ENCODE data around the gene HSF5.
"Not testable (repeated sequence)": the region's sequence is repeated elsewhere in the genome, so short reads cannot be mapped to it uniquely, and the experiment has no call there.

Gene HSF5

GRCh38 chr17:58501451-58501850 is 13.2 kb upstream of the HSF5 start:
- Histone ChIP-seq H3K36me3 (ENCODE audit: insufficient read depth, low read length) (peaks cover 53% of the 10 kb centered on the region), H3K27me3 (ENCODE audit: control insufficient read depth, insufficient read depth, low read length) (no peaks in the 10 kb centered on the region), H3K9ac (ENCODE audit: low read depth, low read length) (no peak overlapping the region), H3K4me3 (ENCODE audit: low read length) (no peak overlapping the region), H3K9me3 (replicated peaks; ENCODE audit: low read length) (no peaks in the 10 kb centered on the region), H3K4me2 (ENCODE audit: low read length) (no peak overlapping the region), H3K4me1 (ENCODE audit: control insufficient read depth, insufficient read depth, low read length) (no peaks in the 10 kb centered on the region)

- Histone ChIP-seq H3K4me3 (ENCODE audit: low read length) (no peak overlapping the region), H3K9me3 (replicated peaks; ENCODE audit: low read length) (no peaks in the 10 kb centered on the region), H3K36me3 (ENCODE audit: insufficient read depth, low read length) (peaks cover 53% of the 10 kb centered on the region), H3K9ac (ENCODE audit: low read depth, low read length) (no peak overlapping the region), H3K27me3 (ENCODE audit: control insufficient read depth, insufficient read depth, low read length) (no peaks in the 10 kb centered on the region), H3K4me2 (ENCODE audit: low read length) (no peak overlapping the region), H3K4me1 (ENCODE audit: control insufficient read depth, insufficient read depth, low read length) (no peaks in the 10 kb centered on the region)
Observed at GRCh38 chr17:58498177-58498828, 10.1 kb upstream of the HSF5 start.

- H3K4me1 ChIP-seq (ENCODE audit: control insufficient read depth, insufficient read depth, low read length): no peaks in the 10 kb centered on the region
- H3K36me3 ChIP-seq (ENCODE audit: insufficient read depth, low read length): peaks cover 65% of the 10 kb centered on the region
- no peaks in the 10 kb centered on the region for H3K27me3 ChIP-seq (ENCODE audit: control insufficient read depth, insufficient read depth, low read length)
- no peak overlapping the region for H3K4me3 ChIP-seq (ENCODE audit: low read length)
- no peak overlapping the region for H3K4me2 ChIP-seq (ENCODE audit: low read length)
- no peak overlapping the region for H3K9ac ChIP-seq (ENCODE audit: low read depth, low read length)
- H3K9me3 ChIP-seq (replicated peaks; ENCODE audit: low read length): no peaks in the 10 kb centered on the region
Observed at GRCh38 chr17:58493506-58493905, 5.3 kb upstream of the HSF5 start.

GRCh38 chr17:58492238-58493121 is 4.3 kb upstream of the HSF5 start:
- Histone ChIP-seq H3K4me2 (ENCODE audit: low read length) (no peak overlapping the region), H3K36me3 (ENCODE audit: insufficient read depth, low read length) (peaks cover 59% of the 10 kb centered on the region), H3K4me1 (ENCODE audit: control insufficient read depth, insufficient read depth, low read length) (no peaks in the 10 kb centered on the region), H3K4me3 (ENCODE audit: low read length) (no peak overlapping the region), H3K27me3 (ENCODE audit: control insufficient read depth, insufficient read depth, low read length) (no peaks in the 10 kb centered on the region), H3K9ac (ENCODE audit: low read depth, low read length) (no peak overlapping the region), H3K9me3 (replicated peaks; ENCODE audit: low read length) (no peaks in the 10 kb centered on the region)

GRCh38 chr17:58491510-58492045 is 3.4 kb upstream of the HSF5 start:
- Histone ChIP-seq H3K9ac (ENCODE audit: low read depth, low read length) (no peak overlapping the region), H3K9me3 (replicated peaks; ENCODE audit: low read length) (no peaks in the 10 kb centered on the region), H3K4me3 (ENCODE audit: low read length) (no peak overlapping the region), H3K36me3 (ENCODE audit: insufficient read depth, low read length) (peaks cover 59% of the 10 kb centered on the region), H3K27me3 (ENCODE audit: control insufficient read depth, insufficient read depth, low read length) (no peaks in the 10 kb centered on the region), H3K4me1 (ENCODE audit: control insufficient read depth, insufficient read depth, low read length) (no peaks in the 10 kb centered on the region), H3K4me2 (ENCODE audit: low read length) (no peak overlapping the region)

GRCh38 chr17:58488428-58488890 is 251 bp upstream of the HSF5 start:
- Histone ChIP-seq H3K4me3 (ENCODE audit: low read length) (no peak overlapping the region), H3K9me3 (replicated peaks; ENCODE audit: low read length) (no peaks in the 10 kb centered on the region), H3K9ac (ENCODE audit: low read depth, low read length) (no peak overlapping the region), H3K27me3 (ENCODE audit: control insufficient read depth, insufficient read depth, low read length) (no peaks in the 10 kb centered on the region), H3K4me2 (ENCODE audit: low read length) (no peak overlapping the region), H3K4me1 (ENCODE audit: control insufficient read depth, insufficient read depth, low read length) (no peaks in the 10 kb centered on the region), H3K36me3 (ENCODE audit: insufficient read depth, low read length) (peaks cover 37% of the 10 kb centered on the region)

- H3K27me3 ChIP-seq (ENCODE audit: control insufficient read depth, insufficient read depth, low read length): no peaks in the 10 kb centered on the region
- H3K9me3 ChIP-seq (replicated peaks; ENCODE audit: low read length): no peaks in the 10 kb centered on the region
- H3K9ac ChIP-seq (ENCODE audit: low read depth, low read length): no peak overlapping the region
- H3K4me1 ChIP-seq (ENCODE audit: control insufficient read depth, insufficient read depth, low read length): no peaks in the 10 kb centered on the region
- no peak overlapping the region for H3K4me2 ChIP-seq (ENCODE audit: low read length)
- H3K36me3 ChIP-seq (ENCODE audit: insufficient read depth, low read length): peaks cover 4% of the 10 kb centered on the region
- H3K4me3 ChIP-seq (ENCODE audit: low read length): no peak overlapping the region
Observed at GRCh38 chr17:58484600-58484999, 3.6 kb downstream of the HSF5 start.

GRCh38 chr17:58481798-58482197 is 6.4 kb downstream of the HSF5 start:
- not testable (repeated sequence) for H3K9ac ChIP-seq (ENCODE audit: low read depth, low read length); H3K4me3 ChIP-seq (ENCODE audit: low read length); H3K4me2 ChIP-seq (ENCODE audit: low read length); H3K9me3 ChIP-seq (replicated peaks; ENCODE audit: low read length); H3K27me3 ChIP-seq (ENCODE audit: control insufficient read depth, insufficient read depth, low read length); H3K36me3 ChIP-seq (ENCODE audit: insufficient read depth, low read length); H3K4me1 ChIP-seq (ENCODE audit: control insufficient read depth, insufficient read depth, low read length)

- Histone ChIP-seq H3K4me1 (ENCODE audit: control insufficient read depth, insufficient read depth, low read length) (no peaks in the 10 kb centered on the region), H3K9ac (ENCODE audit: low read depth, low read length) (no peak overlapping the region), H3K27me3 (ENCODE audit: control insufficient read depth, insufficient read depth, low read length) (peaks cover 6% of the 10 kb centered on the region), H3K36me3 (ENCODE audit: insufficient read depth, low read length) (no peaks in the 10 kb centered on the region), H3K4me2 (ENCODE audit: low read length) (no peak overlapping the region), H3K4me3 (ENCODE audit: low read length) (no peak overlapping the region), H3K9me3 (replicated peaks; ENCODE audit: low read length) (no peaks in the 10 kb centered on the region)
Observed at GRCh38 chr17:58480090-58480489, 8.1 kb downstream of the HSF5 start.

GRCh38 chr17:58476812-58477211 is 11.4 kb downstream of the HSF5 start:
- H3K9me3 ChIP-seq (replicated peaks; ENCODE audit: low read length): no peaks in the 10 kb centered on the region
- no peak overlapping the region for H3K4me3 ChIP-seq (ENCODE audit: low read length)
- no peaks in the 10 kb centered on the region for H3K4me1 ChIP-seq (ENCODE audit: control insufficient read depth, insufficient read depth, low read length)
- no peak overlapping the region for H3K4me2 ChIP-seq (ENCODE audit: low read length)
- H3K36me3 ChIP-seq (ENCODE audit: insufficient read depth, low read length): no peaks in the 10 kb centered on the region
- H3K27me3 ChIP-seq (ENCODE audit: control insufficient read depth, insufficient read depth, low read length): peaks cover 6% of the 10 kb centered on the region
- no peak overlapping the region for H3K9ac ChIP-seq (ENCODE audit: low read depth, low read length)

- Histone ChIP-seq H3K9ac (ENCODE audit: low read depth, low read length) (no peak overlapping the region), H3K4me3 (ENCODE audit: low read length) (no peak overlapping the region), H3K36me3 (ENCODE audit: insufficient read depth, low read length) (no peaks in the 10 kb centered on the region), H3K27me3 (ENCODE audit: control insufficient read depth, insufficient read depth, low read length) (peaks cover 6% of the 10 kb centered on the region), H3K9me3 (replicated peaks; ENCODE audit: low read length) (no peaks in the 10 kb centered on the region), H3K4me2 (ENCODE audit: low read length) (no peak overlapping the region), H3K4me1 (ENCODE audit: control insufficient read depth, insufficient read depth, low read length) (no peaks in the 10 kb centered on the region)
Observed at GRCh38 chr17:58475985-58476384, 12.2 kb downstream of the HSF5 start.

Measured in skeletal muscle satellite cell (primary cell).